Stimulated activated CD8-positive, alpha-beta memory T cell treated with anti-CD3 and anti-CD28 coated beads, Interleukin-4, amount 100 ng/mL, for 4 hours (primary cell): Measurements from ENCODE around the gene DIS3L2.

Experiments used
- DNase-seq, 2 donors: peaks; one replicate each; pipeline ENCODE4 v3.0.0-alpha.2; 2020; ENCODE audit warnings: low read depth in 2 of 2, low spot score in 1 of 2

DIS3L2 gene

DNA sequence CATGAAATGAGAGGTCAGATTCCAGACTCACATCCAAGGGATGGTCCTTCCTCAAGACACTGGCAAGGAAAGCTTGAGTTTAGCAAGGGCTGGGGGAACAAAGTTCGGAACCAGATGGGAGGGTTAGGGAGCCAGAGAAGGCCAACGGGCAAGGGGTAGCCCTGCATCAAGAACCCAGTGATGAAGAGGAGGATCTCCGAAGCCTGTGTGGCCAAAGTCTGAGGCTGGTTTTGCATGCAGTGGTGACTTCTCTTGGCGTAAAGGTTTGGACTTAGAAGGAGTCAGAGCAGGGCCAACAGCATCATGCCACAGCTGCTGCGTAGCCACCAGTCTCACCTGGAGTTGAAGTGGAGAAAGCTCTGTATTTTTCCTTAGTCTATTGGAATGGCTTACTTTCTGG lies 293.5 kb downstream of the DIS3L2 start:
- no peak for DNase-seq

GRCh38 chr2:232260075-232260474 lies 298.6 kb downstream of the DIS3L2 start:
- no peak for DNase-seq

GRCh38 chr2:232261776-232262175 lies 300.3 kb downstream of the DIS3L2 start:
- no peak for DNase-seq

GRCh38 chr2:232263295-232263694 lies 301.8 kb downstream of the DIS3L2 start:
- no peak for DNase-seq

DNA sequence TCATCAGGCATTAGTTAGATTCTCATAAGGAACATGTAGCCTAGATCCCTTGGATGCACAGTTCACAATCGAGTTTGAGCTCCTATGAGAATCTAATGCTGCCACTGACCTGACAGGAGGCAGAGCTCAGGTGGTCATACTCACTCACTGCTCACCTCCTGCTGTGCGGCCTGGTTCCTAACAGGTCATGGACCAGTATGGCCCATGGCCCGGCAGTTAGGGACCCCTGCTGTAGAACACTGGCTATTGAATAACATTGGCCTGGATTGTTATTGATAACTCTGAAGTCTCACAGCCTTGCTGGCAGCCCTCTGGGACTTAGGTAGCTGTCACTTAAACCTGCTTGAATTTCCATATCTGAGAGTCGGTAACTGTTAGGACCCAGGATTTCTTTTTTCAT lies 302.6 kb downstream of the DIS3L2 start:
- no peak for DNase-seq

- no peak for DNase-seq
These were observed 303.8 kb downstream of the DIS3L2 start for GRCh38 chr2:232265329-232265728.

DNA sequence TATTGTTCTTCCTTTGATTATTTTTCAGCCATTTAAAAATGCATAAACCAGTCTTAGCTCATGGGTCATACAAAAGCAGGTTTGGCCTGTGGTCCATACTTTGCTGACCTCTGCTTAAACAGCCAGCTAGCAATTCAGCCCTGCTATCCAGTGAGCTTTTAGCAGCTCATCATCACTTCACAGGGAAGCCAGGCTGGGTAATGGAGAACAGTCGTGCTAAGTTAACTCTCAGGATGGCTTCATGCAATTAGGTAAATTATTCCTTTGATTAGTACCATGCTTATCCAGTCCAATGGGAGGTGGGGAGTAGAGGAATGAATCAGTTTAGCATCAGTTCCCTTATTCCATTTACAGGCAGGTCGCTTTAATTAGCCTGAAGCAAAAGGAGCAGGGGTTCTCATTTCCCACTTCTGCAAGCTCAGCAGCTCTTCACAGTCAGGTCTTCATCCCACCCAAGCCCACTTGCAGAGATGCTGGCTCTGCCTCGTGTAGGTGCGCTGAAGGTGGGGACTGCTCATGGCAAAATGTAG lies 307.2 kb downstream of the DIS3L2 start:
- DNase-seq, result no peak

DNA sequence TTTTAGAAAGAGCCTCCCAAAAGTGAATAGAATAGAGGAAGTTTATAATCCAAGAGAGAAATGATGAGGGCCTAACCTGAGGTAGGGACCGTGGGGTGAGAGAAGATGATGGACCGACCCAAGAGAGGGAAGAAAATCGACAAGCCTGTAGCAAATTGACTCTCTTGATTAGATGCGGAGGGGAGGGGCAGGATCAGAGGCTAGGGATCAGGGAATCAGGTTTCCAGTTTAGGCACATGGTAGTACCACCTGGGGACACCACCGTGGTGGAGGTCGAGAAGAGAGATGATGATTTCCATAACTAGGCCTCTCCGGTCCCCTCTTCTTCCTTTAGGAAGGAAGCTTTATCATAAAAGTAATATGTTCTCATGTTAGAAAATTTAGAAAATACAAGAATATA lies 308.4 kb downstream of the DIS3L2 start:
- no peak for DNase-seq

DNA sequence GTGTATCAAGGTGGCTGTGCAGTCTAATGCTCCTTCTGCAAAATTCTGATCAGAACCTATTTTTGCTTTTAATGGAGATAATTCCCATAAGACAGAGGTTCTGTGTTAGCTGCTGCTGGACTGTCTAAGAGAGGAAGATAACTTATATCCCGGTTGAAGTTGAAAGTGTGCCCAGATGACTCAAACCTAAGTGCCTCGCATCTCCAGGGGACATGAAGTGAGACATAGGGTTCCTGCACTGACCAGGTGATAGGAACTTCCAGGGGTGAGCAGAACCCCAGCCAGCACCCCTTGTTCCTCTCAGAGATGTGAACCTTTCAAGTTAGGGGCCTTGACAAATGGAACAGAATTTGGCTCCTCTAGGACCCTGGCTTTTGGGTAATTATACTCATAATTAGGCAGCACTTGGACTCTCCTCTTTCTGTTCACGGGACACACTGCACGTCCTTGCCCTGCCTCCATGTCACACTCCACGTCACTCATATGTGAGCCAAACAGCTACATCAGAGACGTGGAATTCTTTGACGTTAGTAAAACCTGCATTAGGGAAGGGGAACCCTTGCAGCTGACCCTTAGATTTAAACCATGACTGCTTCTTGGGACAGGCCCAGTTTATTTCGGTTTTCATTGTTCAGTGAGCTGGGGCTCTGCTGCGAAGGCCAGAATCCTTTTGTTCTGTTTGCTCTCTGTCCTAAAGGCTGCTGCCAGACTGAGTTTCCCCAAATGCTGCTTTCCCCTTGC lies 312.6 kb downstream of the DIS3L2 start:
- DNase-seq, result no peak

DNA sequence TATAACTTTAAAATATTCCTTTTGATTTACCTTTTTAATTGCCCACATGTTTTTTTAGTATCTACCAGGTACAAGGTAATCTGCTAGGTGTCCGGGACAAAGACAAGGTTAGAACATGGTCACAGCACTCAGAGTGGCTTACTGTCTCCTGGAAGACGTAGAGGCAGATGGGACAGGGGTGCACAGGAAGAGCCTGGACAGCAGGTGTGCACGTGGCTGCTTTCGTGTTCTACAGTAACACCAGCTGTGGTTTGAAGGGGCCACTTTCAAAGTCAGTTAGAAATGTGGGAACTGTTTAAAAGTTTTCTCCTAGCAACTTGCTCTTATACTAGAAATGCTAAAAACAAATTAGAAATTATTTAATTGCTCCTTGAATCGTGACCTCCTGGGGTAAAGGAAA lies 314.2 kb downstream of the DIS3L2 start:
- DNase-seq, result no peak

GRCh38 chr2:232276084-232276732 lies 314.7 kb downstream of the DIS3L2 start:
- no peak for DNase-seq

DNA sequence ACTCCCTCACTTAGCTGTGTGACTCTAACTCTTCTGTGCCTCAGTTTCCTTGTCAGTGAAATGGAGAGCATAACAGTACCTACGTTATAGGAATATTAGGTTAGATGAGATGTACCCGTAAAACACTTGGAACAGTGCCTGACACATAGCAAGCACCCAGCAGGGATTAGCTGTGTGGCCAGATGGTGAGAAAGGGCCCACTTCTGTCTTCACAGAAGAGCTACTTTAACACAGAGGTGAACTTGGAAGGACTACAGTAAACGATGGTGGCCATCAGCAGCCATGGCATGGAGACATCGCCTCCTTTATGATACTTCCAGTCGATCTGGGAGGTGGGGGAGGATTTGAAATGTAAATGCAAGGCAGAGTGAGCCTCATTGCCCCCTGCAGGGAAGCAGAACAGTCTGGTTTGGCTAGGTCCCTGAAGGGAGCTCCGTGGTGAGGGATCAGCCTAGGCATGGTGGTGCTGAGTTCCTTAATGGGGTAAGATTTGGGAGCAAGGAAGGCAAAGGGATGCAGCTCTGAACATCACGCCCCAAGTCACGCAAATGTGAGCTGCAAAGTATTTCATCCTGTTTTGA lies 315.3 kb downstream of the DIS3L2 start:
- DNase-seq, result no peak

- DNase-seq, result no peak
These were observed 317.0 kb downstream of the DIS3L2 start for GRCh38 chr2:232278534-232278933.

GRCh38 chr2:232280341-232280740 lies 318.8 kb downstream of the DIS3L2 start:
- DNase-seq, result no peak

GRCh38 chr2:232281858-232282507 lies 320.5 kb downstream of the DIS3L2 start:
- no peak for DNase-seq

DNA sequence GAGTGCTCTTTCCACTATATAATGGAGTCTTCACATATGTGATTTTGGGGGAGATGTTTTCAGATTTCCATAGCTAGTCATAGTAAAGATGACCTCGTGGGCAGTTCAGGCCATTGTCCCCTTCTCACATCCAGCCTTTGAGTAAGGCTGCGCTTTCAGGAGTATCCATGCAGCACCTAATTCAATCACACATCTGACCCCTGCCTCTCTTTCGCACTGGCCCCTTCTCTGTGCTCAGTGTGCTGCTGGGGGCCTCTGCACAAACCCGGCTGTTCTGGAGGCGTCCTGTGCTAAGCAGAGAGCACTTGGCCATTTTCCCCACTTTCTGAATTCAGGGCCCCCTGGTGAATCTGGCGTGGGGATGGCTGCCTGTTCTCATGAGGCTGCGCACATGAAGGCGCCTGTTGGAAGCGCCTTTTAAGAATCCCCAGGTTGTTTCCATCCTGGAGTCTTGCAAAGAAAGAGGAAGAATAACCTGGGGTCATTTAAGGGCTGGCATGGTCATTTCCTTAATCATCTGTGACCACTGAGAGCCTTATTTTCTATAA lies 321.1 kb downstream of the DIS3L2 start:
- DNase-seq, result no peak

GRCh38 chr2:232286001-232286868 lies 324.7 kb downstream of the DIS3L2 start:
- no peak for DNase-seq

GRCh38 chr2:232287316-232287715 lies 325.8 kb downstream of the DIS3L2 start:
- no peak for DNase-seq

- no peak for DNase-seq
These were observed 327.0 kb downstream of the DIS3L2 start for GRCh38 chr2:232288489-232289030.

DNA sequence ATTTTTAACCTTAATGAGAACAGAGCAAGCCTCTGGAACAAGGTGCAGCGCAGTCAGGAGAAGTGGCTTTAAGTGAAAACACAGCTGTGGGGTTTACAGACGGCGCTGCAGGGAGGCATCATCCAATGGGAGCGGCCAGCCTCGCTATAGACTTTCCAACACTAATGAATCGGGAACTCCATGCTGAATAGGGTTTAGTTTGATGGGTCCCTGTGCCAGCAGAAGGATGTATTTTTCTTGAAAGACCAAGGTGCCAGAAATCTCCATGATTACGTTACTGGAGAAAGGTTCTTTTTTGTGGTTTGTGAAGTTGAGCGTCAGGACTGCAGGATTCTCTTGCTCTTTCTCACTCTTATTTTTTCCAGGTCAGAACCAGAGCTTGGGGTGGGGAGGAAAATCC lies 329.2 kb downstream of the DIS3L2 start:
- DNase-seq, result no peak
